HL-60 (cell line): ENCODE data around the gene APBB2.

ENCODE experiments used
- CTCF ChIP-seq: IDR thresholded peaks from one replicate; pipeline ENCODE4 v1.5.1; 2011; ENCODE audit warnings: low read length, control low read depth, inconsistent platforms; ENCODE audit not compliant: insufficient read depth
- POLR2AphosphoS5 ChIP-seq: IDR thresholded peaks from 2 replicates; pipeline ENCODE4 v1.6.1; 2012; ENCODE audit warnings: low read depth
- REST ChIP-seq: IDR thresholded peaks from 2 replicates; pipeline ENCODE4 v1.6.1; 2012; ENCODE audit warnings: low read depth; ENCODE audit not compliant: insufficient replicate concordance

DNA sequence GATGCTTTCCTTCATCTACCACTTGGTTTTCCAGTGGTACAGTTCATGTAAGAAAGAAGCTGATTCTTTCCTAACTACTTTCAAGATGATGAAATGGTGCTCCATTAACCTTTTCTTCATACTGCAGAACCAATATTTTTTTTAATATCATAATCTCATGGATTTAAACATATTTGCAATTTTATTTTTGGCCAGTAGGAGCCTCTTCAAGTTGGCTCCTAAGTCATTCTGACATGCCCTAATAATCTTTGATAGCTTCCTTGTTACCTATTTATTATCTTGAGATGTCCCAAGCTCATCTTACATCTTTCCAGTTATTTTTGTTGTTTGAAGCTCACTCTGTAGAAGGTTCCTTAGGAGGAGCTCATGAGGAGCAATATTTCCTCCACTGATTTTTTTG, 170.2 kb downstream of the APBB2 start:
- TF ChIP-seq CTCF (no peak), REST (no peak), POLR2AphosphoS5 (no peak)
